Stimulated activated CD4-positive, alpha-beta T cell treated with anti-CD3 and anti-CD28 coated beads, TNF-alpha, amount 100 ng/mL, for 4 hours (primary cell): ENCODE data around the gene SHH.

Experiments used
- DNase-seq, 3 experiments: peaks; one replicate each; pipeline ENCODE4 v3.0.0-alpha.2; 2020; ENCODE audit warnings: low read depth in 3 of 3

Gene SHH

DNA sequence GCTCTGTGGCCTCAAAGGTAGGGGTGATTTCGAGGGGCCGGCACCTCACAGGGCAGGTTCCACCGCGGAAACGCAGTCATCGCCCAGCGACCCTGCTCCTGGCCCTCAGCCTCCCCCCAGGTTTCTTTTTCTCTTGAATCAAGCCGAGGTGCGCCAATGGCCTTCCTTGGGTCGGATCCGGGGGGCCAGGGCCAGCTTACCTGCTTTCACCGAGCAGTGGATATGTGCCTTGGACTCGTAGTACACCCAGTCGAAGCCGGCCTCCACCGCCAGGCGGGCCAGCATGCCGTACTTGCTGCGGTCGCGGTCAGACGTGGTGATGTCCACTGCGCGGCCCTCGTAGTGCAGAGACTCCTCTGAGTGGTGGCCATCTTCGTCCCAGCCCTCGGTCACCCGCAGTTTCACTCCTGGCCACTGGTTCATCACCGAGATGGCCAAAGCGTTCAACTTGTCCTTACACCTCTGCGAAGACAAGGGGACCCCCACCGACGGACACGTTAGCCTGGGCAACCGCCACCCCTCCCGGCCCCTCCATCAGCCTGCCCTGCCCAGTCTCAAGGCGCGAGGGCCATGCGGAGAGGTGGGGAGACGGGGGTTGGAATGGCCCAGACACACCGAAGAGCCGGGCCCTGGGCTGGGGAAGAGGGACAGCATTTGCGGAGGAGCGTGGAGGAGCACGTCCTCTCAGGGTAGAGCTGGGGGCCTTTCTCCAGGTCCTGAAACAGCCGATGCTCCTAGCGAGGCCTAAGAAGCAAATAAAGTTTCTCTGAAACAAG, 6.0 kb downstream of the SHH start:
- no peak for DNase-seq

- no peak for DNase-seq
Observed at GRCh38 chr7:155805826-155806095, 6.5 kb downstream of the SHH start.

DNA sequence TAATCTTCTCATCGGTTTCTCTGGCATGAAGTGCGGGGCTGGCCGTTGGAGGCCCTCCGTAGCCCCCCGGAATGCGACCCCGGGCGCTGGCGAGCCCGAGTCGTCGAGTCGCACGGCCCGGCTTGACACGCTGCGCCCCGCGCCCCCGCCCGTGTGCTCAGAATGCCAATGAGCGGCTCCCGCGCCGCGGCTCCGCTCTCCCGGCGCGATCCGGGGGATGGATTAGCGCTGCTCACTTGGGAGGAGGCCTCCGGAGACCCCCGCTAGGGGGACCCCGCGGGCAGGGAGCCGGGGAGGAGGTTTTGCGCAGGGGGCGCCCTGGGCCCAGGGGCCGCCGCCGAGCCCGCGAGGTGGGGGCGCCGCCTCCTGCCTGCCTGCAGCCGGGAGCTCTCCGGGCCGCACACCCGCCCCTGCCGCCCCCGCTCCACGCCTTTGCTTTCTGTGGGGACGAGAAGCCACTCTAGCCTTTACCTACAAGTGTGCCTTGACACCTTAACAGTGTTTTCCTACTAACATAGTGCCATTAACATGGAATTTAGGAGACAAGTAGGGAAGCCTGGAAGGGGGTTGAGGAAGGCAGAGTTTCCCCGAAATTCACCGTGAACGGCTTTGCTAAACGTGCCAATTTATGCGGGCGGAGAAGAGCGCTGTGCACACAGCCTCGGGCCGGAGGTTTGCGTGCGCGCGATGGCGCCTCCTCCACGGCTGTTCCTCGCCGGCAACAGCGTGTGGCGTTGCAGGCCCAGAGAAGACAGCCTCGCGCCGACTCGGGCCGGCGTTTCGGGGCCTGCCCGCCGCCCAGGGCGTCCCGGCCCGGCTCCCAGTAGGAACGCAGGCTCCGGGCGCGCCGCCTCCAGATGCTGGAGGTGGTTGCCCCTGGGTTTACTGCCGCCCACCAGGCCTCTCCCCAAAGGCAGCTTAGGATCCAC, 7.1 kb downstream of the SHH start:
- peak; percentile 16 to 27 (median 21) for DNase-seq

GRCh38 chr7:155804431-155804831, 7.8 kb downstream of the SHH start:
- no peak for DNase-seq

GRCh38 chr7:155803418-155804376, 8.6 kb downstream of the SHH start:
- no peak for DNase-seq

GRCh38 chr7:155802906-155803417, 9.3 kb downstream of the SHH start:
- DNase-seq, result no peak

- no peak for DNase-seq
Observed at GRCh38 chr7:155802291-155802690, 10.0 kb downstream of the SHH start.

- DNase-seq, result no peak
Observed at GRCh38 chr7:155800741-155801267, 11.5 kb downstream of the SHH start.

DNA sequence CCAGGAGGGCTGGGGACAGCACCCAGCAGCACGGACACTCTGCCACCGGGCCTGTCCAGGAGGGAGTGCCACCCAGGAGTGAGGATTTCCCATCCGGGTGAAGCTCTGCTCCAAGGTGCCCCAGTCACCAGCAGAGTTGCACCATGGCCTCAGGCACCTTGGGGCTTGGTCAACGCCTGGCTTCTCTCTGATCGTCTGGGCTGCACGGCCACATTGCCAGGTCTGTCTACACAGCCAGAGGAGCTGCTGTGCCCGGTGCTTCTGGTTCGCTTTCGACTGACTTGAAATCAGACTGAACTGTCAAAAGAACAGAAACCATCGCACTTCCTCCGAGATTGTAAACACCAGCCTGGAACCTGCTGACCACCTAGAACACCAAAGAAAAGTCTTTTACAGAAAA, 12.0 kb downstream of the SHH start:
- no peak for DNase-seq

DNA sequence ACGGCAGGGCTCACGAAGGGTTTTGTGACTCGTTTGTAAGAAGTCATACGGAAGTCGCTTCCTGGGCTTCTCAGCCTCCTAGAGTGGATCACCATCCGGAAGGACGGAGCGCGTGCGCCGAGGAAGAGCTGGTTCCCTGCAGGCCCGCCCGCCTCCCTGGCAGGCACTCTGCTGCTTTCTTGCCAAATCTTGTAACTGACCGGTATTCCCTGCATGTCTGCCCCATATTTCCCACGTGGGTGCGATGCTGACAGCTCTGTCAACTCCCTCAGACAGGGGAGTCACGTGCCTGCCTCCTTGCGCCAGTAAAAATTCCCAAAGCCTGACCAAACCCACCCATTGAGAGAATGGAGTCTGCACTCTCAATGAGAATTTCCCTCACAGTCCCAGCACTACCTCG, 12.7 kb downstream of the SHH start:
- no peak for DNase-seq

- no peak for DNase-seq
Observed at GRCh38 chr7:155798673-155799439, 13.4 kb downstream of the SHH start.

GRCh38 chr7:155797262-155798250, 14.7 kb downstream of the SHH start:
- no peak for DNase-seq

DNA sequence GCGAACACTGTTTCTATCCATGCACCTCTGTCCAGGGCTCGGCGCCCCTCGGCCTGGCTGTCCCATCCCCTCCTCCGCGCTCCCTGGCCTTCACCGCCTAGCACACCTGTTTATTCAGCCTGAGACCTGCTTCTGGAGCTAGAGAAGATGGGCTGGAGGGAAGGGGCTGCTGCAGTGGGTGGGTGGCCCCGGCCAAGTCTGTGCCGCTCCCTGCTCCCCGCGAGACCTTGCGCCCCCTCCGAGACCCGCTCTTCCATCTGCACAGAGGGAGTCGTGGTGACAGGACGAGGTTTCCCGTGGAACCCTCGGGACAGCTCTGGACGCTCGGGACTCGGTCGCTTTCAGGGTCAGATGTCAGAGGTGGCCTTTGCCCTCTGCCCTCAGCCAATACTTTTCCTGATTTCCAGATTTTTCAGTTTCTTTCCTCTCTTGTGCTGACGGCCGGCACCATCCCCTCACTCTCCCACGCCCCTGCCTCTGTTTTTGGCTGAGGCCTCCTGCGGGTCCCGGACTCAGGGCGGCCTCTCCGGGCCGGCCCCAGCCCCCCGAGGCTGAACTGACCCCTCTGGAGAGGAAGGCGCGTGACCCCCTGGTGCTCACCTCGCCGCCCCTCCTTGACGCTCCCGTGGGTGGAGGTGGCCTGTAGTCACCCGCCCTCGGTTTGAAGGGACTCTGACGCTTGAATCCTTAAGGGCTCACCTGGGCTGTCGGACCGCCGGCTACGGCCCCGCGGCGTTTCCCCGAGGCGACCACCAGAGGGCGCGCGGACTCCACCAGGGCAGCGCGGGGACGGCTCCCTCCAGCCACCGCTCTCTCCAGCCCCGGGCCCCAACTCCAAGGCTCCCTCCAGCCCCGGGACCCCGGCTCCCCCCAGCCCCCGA, 15.6 kb downstream of the SHH start:
- DNase-seq, result peak; percentile 44 to 60 (median 46)

GRCh38 chr7:155795951-155796350, 16.3 kb downstream of the SHH start:
- DNase-seq, result no peak

- DNase-seq, result no peak
Observed at GRCh38 chr7:155795401-155795800, 16.9 kb downstream of the SHH start.

DNA sequence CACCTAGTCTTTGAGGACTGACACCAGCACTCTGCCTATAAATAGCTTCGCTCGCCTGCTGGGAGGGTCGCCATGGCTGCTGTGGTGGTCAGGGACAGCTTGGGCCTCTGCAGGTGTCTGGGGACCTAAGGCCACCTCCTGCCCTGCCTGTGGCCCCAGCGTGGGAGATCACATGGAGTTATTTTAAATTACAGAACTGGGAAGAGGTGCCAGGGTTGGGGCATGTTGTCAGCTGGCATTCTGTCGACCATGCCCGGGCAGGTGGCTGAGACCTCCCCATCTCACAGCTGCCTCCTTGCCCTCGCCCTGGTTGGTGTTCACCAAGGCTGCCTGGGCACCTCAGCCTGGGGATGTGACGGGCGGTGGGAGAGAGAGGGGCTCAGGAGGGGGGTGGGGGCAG, 18.1 kb downstream of the SHH start:
- DNase-seq, result no peak

DNA sequence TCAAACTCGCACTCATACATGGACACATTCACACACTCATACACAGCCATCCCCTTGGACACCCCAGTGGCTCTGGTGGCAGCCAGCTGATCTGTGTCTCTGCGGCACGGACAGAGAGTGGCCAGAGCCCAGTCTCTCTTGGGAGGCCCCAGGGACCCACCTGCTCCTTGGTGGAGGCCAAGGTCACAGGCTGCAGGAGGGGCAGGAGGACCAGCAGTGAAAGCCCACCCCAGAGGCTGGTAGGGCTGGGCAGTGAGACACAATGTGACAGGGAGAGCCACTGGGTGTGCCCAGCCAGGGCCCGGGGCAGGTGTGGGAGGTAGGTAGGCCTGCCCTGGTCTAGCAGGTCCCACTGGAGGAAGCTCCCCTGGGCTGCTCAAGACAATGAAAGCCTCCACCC, 18.5 kb downstream of the SHH start:
- no peak for DNase-seq

GRCh38 chr7:155792999-155793560, 19.2 kb downstream of the SHH start:
- DNase-seq, result no peak
